Kidney (tissue), 14 donors: ENCODE measurements around the gene UBAC2. TPM values are rescaled to one million over a fixed set of nuclear protein-coding genes. Genes with fewer than 3 reads are reported as not detected.

Source experiments
- DNase-seq, 5 donors: peaks; one replicate each; pipeline ENCODE4 v3.0.0-alpha.2; 2013 to 2020
- FAIRE-seq: peaks from 2 replicates; lab custom pipeline; 2012; peaks lifted over from hg19 to GRCh38; lab: Jason Lieb, UNC
- H3K27ac ChIP-seq, 2 donors: one replicate each; pipeline ENCODE4 v1.7.0; 2013; ENCODE audit warnings: low read depth in 2 of 2, low read length in 2 of 2, inconsistent platforms in 1 of 2
- H3K27me3 ChIP-seq: one replicate; pipeline ENCODE4 v1.7.1; 2013; ENCODE audit warnings: low read length, inconsistent platforms; ENCODE audit not compliant: control insufficient read depth, insufficient read depth
- H3K36me3 ChIP-seq, 3 donors: one replicate each; pipeline versions ENCODE4 v1.7.0 to v1.7.1; 2013; ENCODE audit warnings: low read length in 3 of 3, control low read depth in 1 of 3, inconsistent platforms in 1 of 3; ENCODE audit not compliant: insufficient read depth in 3 of 3, control insufficient read depth in 2 of 3
- H3K4me1 ChIP-seq, 3 donors: one replicate each; pipeline versions ENCODE4 v1.7.0 to v1.7.1; 2013; ENCODE audit warnings: low read length in 3 of 3, inconsistent platforms in 1 of 3, low read depth in 1 of 3; ENCODE audit not compliant: control insufficient read depth in 2 of 3, insufficient read depth in 2 of 3
- H3K4me3 ChIP-seq, 3 donors: one replicate each; pipeline versions ENCODE4 v1.7.0 to v1.8.1; 2013; ENCODE audit warnings: low read length in 3 of 3, control low read depth in 1 of 3, inconsistent platforms in 1 of 3
- H3K9ac ChIP-seq, 3 donors: one replicate each; pipeline versions ENCODE4 v1.7.0 to v1.7.1; 2013; ENCODE audit warnings: low read length in 3 of 3, control low read depth in 1 of 3, inconsistent platforms in 1 of 3
- H3K9me3 ChIP-seq, 3 donors: one replicate each; pipeline versions ENCODE4 v1.7.0 to v1.7.1; 2013; ENCODE audit warnings: low read length in 3 of 3, control low read depth in 1 of 3, inconsistent platforms in 1 of 3; ENCODE audit not compliant: control insufficient read depth in 2 of 3, insufficient read depth in 1 of 3
- intact Hi-C: fragments of 100-400 bp; cut with DNase I; formaldehyde crosslinking; loops from one replicate; pipeline ENCODE4 v1.11.1; 2022
- polyA plus RNA-seq: library from polyadenylated mRNA; stranded (reverse); fragments of 350-450 nt; fragmentation: Illumina TruSeq; extraction: RNeasy Lipid Tissue Mini Kit (QIAGEN cat#74804); gene quantifications from one replicate; pipeline ENCODE4 v1.2.3, GENCODE V29; 2014; ENCODE audit warnings: low read depth, low replicate concordance; ENCODE audit not compliant: insufficient read depth
- total RNA-seq: library from RNA; stranded (reverse); fragmentation: NEBNext Ultra II Directional; extraction: Animal tissue kit (Norgen Biotek cat#: 25700); gene quantifications from one replicate; pipeline ENCODE4 v1.2.1, GENCODE V29; 2021
- TF ChIP-seq, protein P1 (sequence below): IDR thresholded peaks from 3 replicates; pipeline ENCODE4 v1.5.1; 2012; ENCODE audit warnings: mild to moderate bottlenecking, moderate library complexity, borderline replicate concordance; ENCODE audit not compliant: insufficient read depth; ENCODE audit errors: extremely low read depth
- donor health status: control.
- donor health status: control.
- donor health status: control.
- donor health status: control.
- donor health status: control.
- donor health status: DM: yes; HTN: yes; CAD: no.
- donor health status: Normal renal cell carcinoma (clear cell type).

Gene UBAC2
- total and polyA plus RNA-seq, 2 donors from 2014 or later, result 61.8 to 77.5 TPM

DNA sequence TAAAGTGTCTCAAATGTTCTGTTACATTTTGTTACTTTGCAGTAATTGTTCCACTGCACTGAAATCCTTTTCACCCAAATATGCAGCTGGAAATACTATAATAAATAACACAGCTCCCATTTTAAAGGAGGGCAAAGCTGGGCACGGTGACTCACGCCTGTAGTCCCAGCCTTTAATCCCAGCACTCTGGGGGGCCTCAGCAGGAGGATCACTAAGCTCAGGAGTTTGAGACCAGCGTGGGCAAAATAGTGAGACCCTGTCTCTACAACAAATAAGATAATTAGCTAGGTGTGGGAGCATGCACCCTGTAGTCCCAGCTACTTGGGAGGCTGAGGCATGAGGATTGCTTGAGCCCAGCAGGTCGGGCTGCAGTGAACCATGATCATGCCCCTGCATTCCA, 7.5 kb upstream of the UBAC2 start:
- peak in 1 of 5 donors; percentile 8 for DNase-seq

DNA sequence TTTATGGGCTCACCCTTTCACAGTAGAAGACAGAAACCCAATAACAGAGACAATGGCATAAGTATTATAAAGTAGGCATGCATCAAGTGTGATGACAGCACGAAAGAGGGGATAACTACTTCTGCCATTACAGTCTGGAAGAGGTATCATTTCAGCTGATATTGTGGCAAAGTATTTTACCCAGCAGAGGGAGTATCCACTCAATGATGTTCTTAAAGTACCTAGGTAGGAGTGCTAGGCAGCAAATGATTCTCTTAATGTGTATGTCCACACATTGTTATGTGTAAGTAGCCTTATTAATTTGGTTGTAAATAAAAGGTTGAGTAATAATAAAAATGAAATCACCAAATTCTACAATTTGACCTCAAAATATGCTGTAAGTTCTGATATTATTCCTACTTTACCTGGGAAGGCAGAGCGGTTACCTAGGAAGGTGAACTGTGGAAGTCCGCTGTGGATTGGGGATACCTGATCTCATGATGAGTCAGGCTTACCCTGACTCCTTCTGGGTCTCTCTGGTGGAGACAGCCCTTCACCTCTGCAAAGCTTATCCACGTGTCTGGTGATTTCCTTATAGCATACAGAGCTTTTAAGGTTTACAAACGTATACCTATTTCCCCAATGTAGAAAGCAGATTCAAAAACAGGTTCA, 4.1 kb upstream of the UBAC2 start:
- Histone ChIP-seq H3K27me3 (no peaks in the 10 kb centered on the region), H3K9ac (no peak overlapping the region), H3K27ac (no peak overlapping the region), H3K9me3 (no peaks in the 10 kb centered on the region), H3K36me3 (no peaks in the 10 kb centered on the region), H3K4me3 (no peak overlapping the region), H3K4me1 (peaks cover 0 to 10% (median 6%) of the 10 kb centered on the region in 3 donors)
- TF ChIP-seq, protein P1, sequence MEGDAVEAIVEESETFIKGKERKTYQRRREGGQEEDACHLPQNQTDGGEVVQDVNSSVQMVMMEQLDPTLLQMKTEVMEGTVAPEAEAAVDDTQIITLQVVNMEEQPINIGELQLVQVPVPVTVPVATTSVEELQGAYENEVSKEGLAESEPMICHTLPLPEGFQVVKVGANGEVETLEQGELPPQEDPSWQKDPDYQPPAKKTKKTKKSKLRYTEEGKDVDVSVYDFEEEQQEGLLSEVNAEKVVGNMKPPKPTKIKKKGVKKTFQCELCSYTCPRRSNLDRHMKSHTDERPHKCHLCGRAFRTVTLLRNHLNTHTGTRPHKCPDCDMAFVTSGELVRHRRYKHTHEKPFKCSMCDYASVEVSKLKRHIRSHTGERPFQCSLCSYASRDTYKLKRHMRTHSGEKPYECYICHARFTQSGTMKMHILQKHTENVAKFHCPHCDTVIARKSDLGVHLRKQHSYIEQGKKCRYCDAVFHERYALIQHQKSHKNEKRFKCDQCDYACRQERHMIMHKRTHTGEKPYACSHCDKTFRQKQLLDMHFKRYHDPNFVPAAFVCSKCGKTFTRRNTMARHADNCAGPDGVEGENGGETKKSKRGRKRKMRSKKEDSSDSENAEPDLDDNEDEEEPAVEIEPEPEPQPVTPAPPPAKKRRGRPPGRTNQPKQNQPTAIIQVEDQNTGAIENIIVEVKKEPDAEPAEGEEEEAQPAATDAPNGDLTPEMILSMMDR, result no peak
- intact Hi-C loops, result no loop called here
- FAIRE-seq (no peak), DNase-seq (peak in 3 of 5 donors; percentile 13 to 31 (median 27))

More for the DNA sequence above, 7.5 kb upstream of the UBAC2 start:
- Histone ChIP-seq H3K27ac (no peak overlapping the region), H3K9ac (no peak overlapping the region), H3K4me1 (peaks cover 0 to 6% (median 3%) of the 10 kb centered on the region in 3 donors), H3K9me3 (no peaks in the 10 kb centered on the region), H3K36me3 (no peaks in the 10 kb centered on the region), H3K4me3 (no peak overlapping the region), H3K27me3 (no peaks in the 10 kb centered on the region)
- no peak for FAIRE-seq
- intact Hi-C loops, result no loop called here
- TF ChIP-seq, protein P1, result no peak

DNA sequence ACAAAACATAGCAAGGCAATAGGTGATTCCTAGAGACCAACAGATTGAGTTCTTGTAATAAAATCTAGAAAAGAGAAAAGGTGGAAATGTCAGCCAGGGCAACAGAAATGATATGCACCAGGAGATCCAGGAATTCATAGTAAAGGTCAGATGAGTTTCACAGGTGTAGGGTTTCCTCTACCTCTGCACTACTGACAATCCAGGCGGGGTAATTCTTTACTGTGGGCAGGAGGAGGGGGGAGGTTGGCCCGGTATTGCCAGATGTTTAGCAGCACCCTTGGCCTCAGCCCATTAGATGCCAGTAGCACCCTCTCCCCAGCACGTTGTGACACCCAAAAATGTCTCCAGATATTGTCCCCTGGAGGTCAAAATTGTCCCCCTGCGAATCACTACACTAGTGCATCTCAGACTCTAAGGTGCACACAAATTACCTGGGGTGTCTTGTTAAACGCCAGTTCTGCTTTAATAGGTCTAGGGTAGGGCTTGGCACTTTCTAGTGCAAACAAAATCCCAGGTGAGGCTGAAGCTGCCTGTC, 3.5 kb upstream of the UBAC2 start:
- no peaks in the 10 kb centered on the region for H3K27me3 ChIP-seq
- intact Hi-C loops, result no loop called here

More for the DNA sequence above, 3.5 kb upstream of the UBAC2 start:
- DNase-seq (peak in 4 of 5 donors; percentile 49 to 82 (median 69)), FAIRE-seq (no peak)
- peak overlapping the region in 1 of 2 donors; percentile 23 for H3K27ac ChIP-seq
- peaks cover 3 to 7% (median 6%) of the 10 kb centered on the region in 3 donors for H3K4me1 ChIP-seq
- no peaks in the 10 kb centered on the region for H3K36me3 ChIP-seq
- TF ChIP-seq, protein P1, result no peak
- H3K4me3 ChIP-seq, result no peak overlapping the region
- H3K9me3 ChIP-seq, result no peaks in the 10 kb centered on the region
- no peak overlapping the region for H3K9ac ChIP-seq
